Vagina (tissue), 2 donors: ENCODE data around the gene ANKUB1.

Experiments
- POLR2A ChIP-seq, 2 donors: fragments of 450-650 bp; IDR thresholded peaks; one replicate each; pipeline ENCODE4 v1.6.1; 2017; ENCODE audit warnings: antibody characterized with exemption in 2 of 2, mild to moderate bottlenecking in 2 of 2, moderate library complexity in 2 of 2
- POLR2AphosphoS5 ChIP-seq, 2 donors: sonication (generic); formaldehyde crosslinking; IDR thresholded peaks; one replicate each; pipeline ENCODE4 v1.9.0; 2017; ENCODE audit warnings: antibody characterized with exemption in 2 of 2, mild to moderate bottlenecking in 2 of 2, low read depth in 1 of 2; ENCODE audit not compliant: insufficient read depth in 1 of 2
- TF ChIP-seq, protein P1 (sequence below), 3 experiments: fragments of 450-650 bp in 2 of 3; fragments of 200-600 bp in 1 of 3; sonication (generic) in 1 of 3; IDR thresholded peaks; one replicate each; pipeline ENCODE4 v1.5.1; 2017 to 2019; ENCODE audit warnings: antibody characterized with exemption in 3 of 3, mild to moderate bottlenecking in 2 of 3, moderate library complexity in 2 of 3

DNA sequence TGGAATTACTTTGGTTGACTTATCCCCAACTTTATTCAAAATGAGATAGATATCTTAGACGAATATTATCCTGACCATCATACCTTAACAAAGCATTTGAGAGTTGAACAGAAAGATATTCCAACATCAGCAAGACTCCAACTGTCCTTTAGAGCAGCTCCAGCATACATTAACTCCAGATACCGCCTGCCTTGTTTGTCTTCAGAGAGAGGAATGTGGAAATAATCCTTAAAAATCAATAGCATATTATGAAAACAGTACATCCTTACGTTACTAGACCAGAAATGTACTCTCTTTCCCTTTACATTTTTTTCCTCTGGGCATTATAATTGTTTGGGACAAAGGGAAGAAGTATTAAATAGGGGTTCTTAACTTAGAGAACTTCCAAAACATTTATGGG, 1.7 kb downstream of the ANKUB1 start:
- TF ChIP-seq, protein P1, sequence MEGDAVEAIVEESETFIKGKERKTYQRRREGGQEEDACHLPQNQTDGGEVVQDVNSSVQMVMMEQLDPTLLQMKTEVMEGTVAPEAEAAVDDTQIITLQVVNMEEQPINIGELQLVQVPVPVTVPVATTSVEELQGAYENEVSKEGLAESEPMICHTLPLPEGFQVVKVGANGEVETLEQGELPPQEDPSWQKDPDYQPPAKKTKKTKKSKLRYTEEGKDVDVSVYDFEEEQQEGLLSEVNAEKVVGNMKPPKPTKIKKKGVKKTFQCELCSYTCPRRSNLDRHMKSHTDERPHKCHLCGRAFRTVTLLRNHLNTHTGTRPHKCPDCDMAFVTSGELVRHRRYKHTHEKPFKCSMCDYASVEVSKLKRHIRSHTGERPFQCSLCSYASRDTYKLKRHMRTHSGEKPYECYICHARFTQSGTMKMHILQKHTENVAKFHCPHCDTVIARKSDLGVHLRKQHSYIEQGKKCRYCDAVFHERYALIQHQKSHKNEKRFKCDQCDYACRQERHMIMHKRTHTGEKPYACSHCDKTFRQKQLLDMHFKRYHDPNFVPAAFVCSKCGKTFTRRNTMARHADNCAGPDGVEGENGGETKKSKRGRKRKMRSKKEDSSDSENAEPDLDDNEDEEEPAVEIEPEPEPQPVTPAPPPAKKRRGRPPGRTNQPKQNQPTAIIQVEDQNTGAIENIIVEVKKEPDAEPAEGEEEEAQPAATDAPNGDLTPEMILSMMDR (IDR thresholded peaks at IDR 0.05) = no peak
- no peak for TF ChIP-seq POLR2A (IDR thresholded peaks at IDR 0.05)
- TF ChIP-seq POLR2AphosphoS5 (IDR thresholded peaks at IDR 0.05; ENCODE audit: insufficient read depth in 1 of 2, low read depth in 1 of 2) = no peak
